A549 treated with CpdA at 1 μM for 4 hours (cell line): ENCODE measurements around the gene SMIM36. TPM values are rescaled to one million over a fixed set of nuclear protein-coding genes. Genes with fewer than 3 reads are reported as not detected.

Experiments used
- total RNA-seq: library from RNA; stranded (reverse); fragments of 200-300 nt; extraction: Qiagen RNA extraction; gene quantifications from 5 replicates; pipeline ENCODE4 v1.2.3, GENCODE V29; 2022; ENCODE audit warnings: low read depth

The SMIM36 gene
- not detected in 5 replicates for total RNA-seq

DNA sequence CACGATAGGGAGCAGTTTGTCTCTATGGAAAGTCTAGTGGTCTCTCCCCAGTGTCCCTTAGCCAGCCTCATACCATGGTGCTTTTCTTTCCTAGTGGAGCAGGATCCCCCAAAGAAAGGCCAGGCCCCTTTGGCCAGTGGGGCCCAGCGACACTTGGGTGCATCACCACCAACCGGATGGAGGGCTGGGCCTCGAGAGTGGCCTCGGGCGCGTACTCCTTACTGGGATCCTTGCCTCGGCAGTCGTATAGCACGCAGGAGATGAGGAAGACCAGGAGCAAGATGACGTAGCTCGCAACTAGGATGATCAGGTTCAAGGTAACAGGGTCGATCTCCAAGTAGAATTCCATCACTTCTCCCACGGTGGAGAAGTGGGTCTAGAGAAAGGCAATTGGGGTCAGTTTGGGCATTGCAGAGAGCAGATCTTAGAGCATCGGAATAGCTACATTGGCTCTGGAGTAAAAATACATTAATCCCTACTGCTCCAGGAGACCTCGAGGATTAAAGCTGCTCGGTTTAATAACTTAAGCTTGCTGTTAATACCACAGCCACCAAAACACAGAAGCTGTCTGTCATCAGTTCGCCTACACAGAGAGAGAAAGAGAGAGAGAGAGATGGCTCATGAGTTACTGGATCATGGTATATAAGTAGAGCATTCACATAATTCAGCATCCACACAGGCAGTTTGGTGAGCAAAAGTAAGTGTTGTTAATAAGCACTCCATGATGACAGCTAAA lies at the start of gene SMIM36:
SMIM36 (minus strand) TSS at position 467 of the 736 bp plus-strand sequence.

DNA sequence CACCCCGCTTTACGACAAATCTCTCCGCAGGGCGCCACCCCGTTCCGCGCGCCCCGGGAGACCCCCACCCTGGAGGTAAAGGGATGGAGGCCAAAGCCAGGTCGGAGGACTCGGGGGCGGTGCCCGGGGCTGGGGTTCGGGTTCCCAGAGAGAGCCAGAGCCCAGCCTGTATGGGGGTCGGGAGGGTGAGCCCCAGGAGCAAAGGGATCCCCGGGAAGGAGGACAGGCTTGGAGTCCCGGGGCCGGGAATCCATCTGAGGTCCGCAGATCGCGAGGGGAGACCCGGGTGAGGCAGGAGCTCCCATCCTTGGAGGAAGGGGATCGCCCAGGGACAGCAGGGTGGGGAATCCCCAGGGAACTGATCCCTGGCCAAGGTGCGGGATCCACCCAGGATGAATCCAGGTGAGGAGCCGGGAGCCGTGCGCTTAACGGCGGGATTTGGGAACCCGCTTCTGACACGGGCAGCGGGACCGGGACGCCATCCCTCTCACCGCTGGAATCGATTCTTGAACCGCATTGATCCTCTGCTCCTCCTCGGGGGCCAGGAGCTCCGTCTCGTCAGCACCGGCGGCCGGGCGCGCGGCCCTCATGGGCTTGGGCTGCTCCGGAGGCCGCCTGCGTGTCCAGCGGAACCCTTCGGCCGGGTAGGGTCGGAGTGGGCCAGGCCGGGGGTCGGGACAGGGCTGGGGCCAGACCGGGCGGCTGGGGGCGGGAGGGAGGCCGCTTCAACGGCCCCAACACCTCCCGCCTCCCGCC lies 89.9 kb downstream of the SMIM36 start, which contains the start of gene MMD:
MMD (minus strand) TSS at position 657 of the 756 bp plus-strand sequence; CDS start at position 517, 140 bp downstream.

Other genes with a start within 250 kb of the SMIM36 start
- 0.08 to 0.33 TPM (median 0.27 TPM) in 5 replicates for gene HLF, start 246.5 kb downstream of the SMIM36 start, total RNA-seq
- 14.8 to 17.3 TPM (median 16.2 TPM) in 5 replicates for gene MMD, start 89.6 kb downstream of the SMIM36 start, total RNA-seq
- gene TMEM100, start 211.4 kb upstream of the SMIM36 start, total RNA-seq = not detected in 5 replicates
- gene PCTP, start 239.6 kb upstream of the SMIM36 start, total RNA-seq = 15.8 to 24.3 TPM (median 20.0 TPM) in 5 replicates